SK-N-SH (cell line): ENCODE data around the gene OR1A2. TPM values are rescaled to one million over a fixed set of nuclear protein-coding genes. Genes with fewer than 3 reads are reported as not detected.

Experiments used
- CTCF ChIA-PET: fragments of 300-600, 350-600 bp; formaldehyde crosslinking; extraction: SDS; loops from one replicate; lab custom pipeline; 2021; lab: Yijun Ruan, JAX
- POLR2A ChIA-PET: fragments of 350-600 bp; sonication (Branson Sonifier 250); formaldehyde crosslinking; extraction: SDS; loops from one replicate; lab custom pipeline; 2020; ENCODE audit warnings: antibody characterized with exemption, inconsistent platforms; lab: Yijun Ruan, JAX
- DNase-seq: peaks from one replicate; pipeline ENCODE4 v3.0.0; 2012
- H2AFZ ChIP-seq: fragments of 200-600 bp; sonication (generic); 2 replicates; pipeline ENCODE4 v1.8.1; 2016; ENCODE audit warnings: antibody characterized with exemption, mild to moderate bottlenecking, low read depth
- H3F3A ChIP-seq: fragments of 200-600 bp; sonication (generic); replicated peaks from 2 replicates; pipeline ENCODE3; 2016; ENCODE audit warnings: antibody characterized with exemption, mild to moderate bottlenecking; ENCODE audit not compliant: insufficient read depth
- H3K27ac ChIP-seq, 2 experiments: fragments of 200-500 bp in 1 of 2; fragments of 200-600 bp in 1 of 2; sonication (Bioruptor generic) in 1 of 2; sonication (generic), shearing (Covaris generic) in 1 of 2; 2 replicates each; pipeline versions ENCODE4 v1.5.1 to v1.6.1; 2014 to 2016; ENCODE audit warnings: low read depth in 2 of 2, inconsistent platforms in 1 of 2, low read length in 1 of 2, mild to moderate bottlenecking in 1 of 2, mixed read lengths in 1 of 2
- H3K27me3 ChIP-seq: fragments of 200-600 bp; sonication (generic), shearing (Covaris generic); 2 replicates; pipeline ENCODE4 v1.6.1; 2016; ENCODE audit warnings: mixed run types; ENCODE audit not compliant: insufficient read depth
- H3K36me3 ChIP-seq, 2 experiments: fragments of 200-500 bp in 1 of 2; fragments of 200-600 bp in 1 of 2; sonication (Bioruptor generic) in 1 of 2; sonication (generic) in 1 of 2; replicated peaks in 1 of 2; 2 replicates each; pipeline versions ENCODE3 to v1.5.1; 2014 to 2016; ENCODE audit warnings: low read length in 1 of 2, mild to moderate bottlenecking in 1 of 2; ENCODE audit not compliant: insufficient read depth in 2 of 2, control insufficient read depth in 1 of 2
- H3K4me1 ChIP-seq, 2 experiments: fragments of 200-500 bp in 1 of 2; fragments of 200-600 bp in 1 of 2; sonication (Bioruptor generic) in 1 of 2; sonication (generic), shearing (Covaris generic) in 1 of 2; 2 replicates each; pipeline versions ENCODE4 v1.5.1 to v1.6.1; 2014 to 2016; ENCODE audit warnings: low read depth in 1 of 2, low read length in 1 of 2, mixed run types in 1 of 2; ENCODE audit not compliant: insufficient read depth in 2 of 2, control insufficient read depth in 1 of 2
- H3K4me2 ChIP-seq: fragments of 200-600 bp; sonication (generic), shearing (Covaris generic); 2 replicates; pipeline ENCODE4 v1.6.1; 2017; ENCODE audit warnings: mixed run types
- H3K4me3 ChIP-seq, 2 experiments: fragments of 200-500 bp in 1 of 2; fragments of 200-600 bp in 1 of 2; sonication (Bioruptor generic) in 1 of 2; sonication (generic), shearing (Covaris generic) in 1 of 2; 2 replicates each; pipeline versions ENCODE4 v1.5.1 to v1.8.1; 2014 to 2016; ENCODE audit warnings: low read depth in 2 of 2, inconsistent platforms in 1 of 2, low read length in 1 of 2, mild to moderate bottlenecking in 1 of 2, mixed read lengths in 1 of 2, moderate library complexity in 1 of 2
- H3K79me2 ChIP-seq: fragments of 200-600 bp; sonication (generic); 2 replicates; pipeline ENCODE4 v1.8.1; 2017; ENCODE audit warnings: mild to moderate bottlenecking; ENCODE audit not compliant: insufficient read depth
- H3K9ac ChIP-seq: fragments of 200-600 bp; sonication (generic); 2 replicates; pipeline ENCODE4 v1.6.1; 2017; ENCODE audit warnings: mixed run types
- H3K9me2 ChIP-seq: fragments of 200-600 bp; sonication (generic); 2 replicates; pipeline ENCODE4 v1.6.1; 2017; ENCODE audit warnings: mixed run types
- H3K9me3 ChIP-seq: fragments of 200-600 bp; sonication (generic); 2 replicates; pipeline ENCODE4 v1.6.1; 2017; ENCODE audit warnings: mixed run types, mild to moderate bottlenecking, moderate library complexity
- H4K20me1 ChIP-seq: fragments of 200-600 bp; sonication (generic); 2 replicates; pipeline ENCODE4 v1.6.1; 2017; ENCODE audit warnings: mild to moderate bottlenecking, mixed run types; ENCODE audit not compliant: insufficient read depth
- CTCF ChIP-seq: fragments of 200-600 bp; sonication (generic); IDR thresholded peaks from 2 replicates; pipeline ENCODE4 v1.6.1; 2017; ENCODE audit warnings: antibody characterized with exemption, mild to moderate bottlenecking, moderate library complexity
- ELF1 ChIP-seq: IDR thresholded peaks from 2 replicates; pipeline ENCODE4 v1.4.0; 2012
- FOSL2 ChIP-seq: IDR thresholded peaks from 2 replicates; pipeline ENCODE4 v1.4.0; 2012; ENCODE audit warnings: low read depth, mild to moderate bottlenecking, moderate library complexity, borderline replicate concordance
- FOXM1 ChIP-seq: IDR thresholded peaks from 2 replicates; pipeline ENCODE4 v1.4.0; 2012; ENCODE audit warnings: low read depth, mild to moderate bottlenecking
- GATA2 ChIP-seq: sonication (generic); formaldehyde crosslinking; IDR thresholded peaks from 2 replicates; pipeline ENCODE4 v1.5.0; 2020; ENCODE audit warnings: mild to moderate bottlenecking, missing genetic modification reagents
- IRF3 ChIP-seq: fragments of 150-350 bp; IDR thresholded peaks from 2 replicates; pipeline ENCODE4 v1.6.1; 2016; ENCODE audit warnings: mild to moderate bottlenecking, low read depth, low read length
- JUND ChIP-seq: IDR thresholded peaks from 2 replicates; pipeline ENCODE4 v1.4.0; 2012
- MEF2A ChIP-seq: IDR thresholded peaks from 2 replicates; pipeline ENCODE4 v1.4.0; 2012; ENCODE audit warnings: low read depth, borderline replicate concordance
- NRF1 ChIP-seq: IDR thresholded peaks from 2 replicates; pipeline ENCODE4 v1.6.1; 2012; ENCODE audit warnings: low read depth, mild to moderate bottlenecking, low read length
- PBX3 ChIP-seq: IDR thresholded peaks from 2 replicates; pipeline ENCODE4; 2012
- RAD21 ChIP-seq: IDR thresholded peaks from 2 replicates; pipeline ENCODE4 v1.6.1; 2012; ENCODE audit warnings: mild to moderate bottlenecking, low read length
- RXRA ChIP-seq: IDR thresholded peaks from 2 replicates; pipeline ENCODE4 v1.4.0; 2012; ENCODE audit warnings: low read depth, mild to moderate bottlenecking, borderline replicate concordance
- SIN3A ChIP-seq: IDR thresholded peaks from 2 replicates; pipeline ENCODE4 v1.6.1; 2012; ENCODE audit warnings: low read depth, mild to moderate bottlenecking, low read length, moderate library complexity, borderline replicate concordance
- TCF12 ChIP-seq: IDR thresholded peaks from 2 replicates; pipeline ENCODE4 v1.4.0; 2012
- TEAD4 ChIP-seq: IDR thresholded peaks from 2 replicates; pipeline ENCODE4 v1.4.0; 2012; ENCODE audit warnings: mild to moderate bottlenecking, borderline replicate concordance; ENCODE audit not compliant: insufficient read depth
- USF1 ChIP-seq: IDR thresholded peaks from 2 replicates; pipeline ENCODE4 v1.4.0; 2012; ENCODE audit warnings: low read depth, borderline replicate concordance
- YY1 ChIP-seq: IDR thresholded peaks from 2 replicates; pipeline ENCODE4 v1.4.0; 2012; ENCODE audit warnings: low read depth, mild to moderate bottlenecking
- ZBTB33 ChIP-seq: IDR thresholded peaks from 2 replicates; pipeline ENCODE4 v1.4.0; 2012; ENCODE audit warnings: low read depth, borderline replicate concordance
- WGBS: methylation state at CpG from one replicate; pipeline ENCODE4 v1.1.6; 2017; ENCODE audit warnings: low lambda C conversion rate; 5-methylcytosine and 5-hydroxymethylcytosine counted together
- polyA plus RNA-seq, 3 experiments: library from polyadenylated mRNA; depleted of rRNA; stranded (reverse); fragments of >200 nt; gene quantifications; 2 replicates each; pipeline ENCODE4 v1.2.3, GENCODE V29; 2012

Gene OR1A2
- not detected in 2 replicates for polyA plus RNA-seq (2012; rRNA removed)
- polyA plus RNA-seq (2012; cell fraction: cytosol; rRNA removed), result not detected in 2 replicates
- not detected in 2 replicates for polyA plus RNA-seq (2012; cell fraction: nucleus; rRNA removed)

GRCh38 chr17:3197219-3197618 lies at the start of gene OR1A2:
Gene OR1A2, plus strand, starts transcription at chr17:3197519. Its CDS starts 0 bp downstream, at chr17:3197519.
- 2% methylated on average over 4 of the region's 4 CpGs for WGBS
- H4K20me1 ChIP-seq, result no peaks in the 10 kb centered on the region
- H3F3A ChIP-seq, result no peaks in the 10 kb centered on the region
- POLR2A ChIA-PET, result no interaction called here
- H3K79me2 ChIP-seq, result no peaks in the 10 kb centered on the region
- no peak within 1 kb of the TSS for H3K4me2 ChIP-seq
- DNase-seq, result no peak
- no peak within 1 kb of the TSS for H3K4me3 ChIP-seq
- no peaks in the 10 kb centered on the region for H3K9me3 ChIP-seq
- H3K27ac ChIP-seq, result no peak within 1 kb of the TSS
- no peaks in the 10 kb centered on the region for H3K9me2 ChIP-seq
- CTCF ChIA-PET, result no interaction called here
- no peaks in the 10 kb centered on the region for H3K36me3 ChIP-seq
- TF ChIP-seq RAD21, result no peak
- TF ChIP-seq SIN3A, result no peak
- no peak for TF ChIP-seq MEF2A
- TF ChIP-seq FOSL2, result no peak
- TF ChIP-seq TEAD4, result no peak
- TF ChIP-seq USF1, result no peak
- TF ChIP-seq NRF1, result no peak
- no peak for TF ChIP-seq JUND
- no peak for TF ChIP-seq IRF3
- no peak for TF ChIP-seq RXRA
- TF ChIP-seq, all 33 proteins: peak for 0
- H3K4me1 ChIP-seq, result no peaks in the 10 kb centered on the region
- H3K27me3 ChIP-seq, result no peaks in the 10 kb centered on the region
- no peak within 1 kb of the TSS for H3K9ac ChIP-seq
- H2AFZ ChIP-seq, result no peak within 1 kb of the TSS

- H3K9me2 ChIP-seq, result no peaks in the 10 kb centered on the region
- H3K9me3 ChIP-seq, result no peaks in the 10 kb centered on the region
- no peak overlapping the region for H3K4me3 ChIP-seq
- H3K9ac ChIP-seq, result no peak overlapping the region
- DNase-seq, result no peak
- H3K27ac ChIP-seq, result no peak overlapping the region
- no peaks in the 10 kb centered on the region for H4K20me1 ChIP-seq
- no peaks in the 10 kb centered on the region for H3F3A ChIP-seq
- no peak for TF ChIP-seq FOSL2
- TF ChIP-seq YY1, result no peak
- no peak for TF ChIP-seq IRF3
- no peak for TF ChIP-seq FOXM1
- no peak for TF ChIP-seq ELF1
- TF ChIP-seq PBX3, result no peak
- TF ChIP-seq TCF12, result no peak
- no peak for TF ChIP-seq CTCF
- TF ChIP-seq USF1, result no peak
- TF ChIP-seq ZBTB33, result no peak
- TF ChIP-seq GATA2 (CRISPR knock-in tag), result no peak
- TF ChIP-seq, all 33 proteins: peak for 0
- Histone ChIP-seq H3K27me3 (peaks cover 26% of the 10 kb centered on the region; the same call in 1 of the 2 replicates), H3K4me2 (no peak overlapping the region), H3K36me3 (no peaks in the 10 kb centered on the region), H3K79me2 (no peaks in the 10 kb centered on the region), H2AFZ (no peak overlapping the region), H3K4me1 (no peaks in the 10 kb centered on the region)
- ChIA-PET CTCF (no interaction called here), POLR2A (no interaction called here)
- WGBS, result 0% methylated on average over 1 of the region's 1 CpG
These were observed 40.1 kb upstream of the OR1A2 start for GRCh38 chr17:3157218-3157617.
